ENCODE data around the gene KCNQ1. TPM values are rescaled to one million over a fixed set of nuclear protein-coding genes. Genes with fewer than 3 reads are reported as not detected.

KCNQ1 gene
- total RNA-seq, 1 experiment from 2014 or later, result 10.7 TPM

DNA sequence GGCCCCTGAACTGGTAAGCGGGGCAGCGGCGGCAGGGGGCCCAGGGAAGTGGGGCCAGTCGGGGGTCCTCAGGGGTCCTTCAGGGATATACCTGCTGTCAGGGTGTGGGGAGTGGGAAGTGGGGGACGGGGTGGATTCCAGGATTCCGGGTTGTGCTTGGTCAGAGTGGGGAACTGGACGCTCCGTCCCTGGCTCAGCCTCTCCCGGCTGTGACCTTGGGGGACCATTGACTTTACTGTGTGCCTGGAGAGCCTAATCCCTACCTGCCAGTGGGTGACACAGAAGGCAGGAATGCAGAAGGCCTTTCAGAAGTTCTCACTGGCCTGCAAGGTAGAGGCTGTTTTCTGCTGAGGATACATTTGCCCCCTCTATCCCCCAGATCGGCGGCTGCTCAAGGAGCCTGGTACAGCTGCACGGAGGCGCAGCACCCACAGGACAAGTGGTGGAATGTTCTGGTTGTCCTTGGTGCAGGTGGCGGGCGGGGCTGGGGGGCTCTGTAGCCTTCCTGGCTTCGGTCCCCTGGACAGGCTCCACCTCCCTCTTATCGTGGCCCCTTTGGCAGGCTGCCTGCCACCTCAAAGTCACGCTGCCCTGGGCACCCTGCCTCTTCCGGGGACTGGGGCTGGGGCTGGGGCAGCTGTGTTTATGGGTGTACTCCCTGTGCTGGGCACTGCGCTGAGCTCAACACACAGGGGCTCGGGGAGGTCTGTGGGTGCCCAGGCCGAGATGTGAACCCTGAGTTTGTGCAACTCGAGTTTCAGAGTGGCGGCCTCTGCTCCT, 18.4 kb downstream of the KCNQ1 start:
- H3K36me3 ChIP-seq (ENCODE audit: control insufficient read depth in 1 of 2, insufficient read depth in 2 of 2, low read length in 2 of 2), result no peaks in the 10 kb centered on the region
- H3K27me3 ChIP-seq (ENCODE audit: insufficient read depth, low read length), result no peaks in the 10 kb centered on the region
- H3K27ac ChIP-seq (ENCODE audit: low read depth, low read length), result peak overlapping the region; percentile 41
- H3K9me3 ChIP-seq (ENCODE audit: control insufficient read depth in 1 of 2, insufficient read depth in 1 of 2, low read depth in 1 of 2, low read length in 2 of 2), result no peaks in the 10 kb centered on the region
- intact Hi-C loops (cut with micrococcal nuclease), result no loop called here
- no peak overlapping the region for H2AFZ ChIP-seq (ENCODE audit: low read depth, low read length, poor library complexity, severe bottlenecking)
- RAD21 ChIA-PET (ENCODE audit: low non-redundant PET in 1 of 2, low total read pairs in 2 of 2, uncharacterized antibody in 2 of 2, unreplicated experiment in 2 of 2), result no interaction called here
- no peaks in the 10 kb centered on the region for H3K9me2 ChIP-seq (ENCODE audit: insufficient read depth)
- peaks cover 18 to 27% of the 10 kb centered on the region in 2 experiments for H3K4me1 ChIP-seq (ENCODE audit: control insufficient read depth in 1 of 2, insufficient read depth in 2 of 2, low read length in 2 of 2)
- peak overlapping the region in 1 of 2 experiments; percentile 48; a peak in 2 of 4 replicates for H3K4me3 ChIP-seq (replicated peaks in 1 of 2; ENCODE audit: low read depth in 1 of 2, low read length in 2 of 2)
- CTCF ChIA-PET, result no interaction called here
- H3K9ac ChIP-seq (ENCODE audit: low read length), result peak overlapping the region; percentile 38
- TF ChIP-seq JUND (IDR thresholded peaks at IDR 0.05) (peak; percentile 55), SP1 (IDR thresholded peaks at IDR 0.05; ENCODE audit: low read depth) (peak; percentile 46; the same call in 1 of the 2 replicates), FOSL1 (IDR thresholded peaks at IDR 0.05; ENCODE audit: low read depth) (peak; percentile 64), TCF7L2 (IDR thresholded peaks at IDR 0.05; ENCODE audit: borderline replicate concordance, extremely low read depth, insufficient read depth, insufficient read length) (peak; percentile 96), ZNF274 (IDR thresholded peaks at IDR 0.05; ENCODE audit: low read depth, low read length) (no peak)
- no peaks in the 10 kb centered on the region for H3K79me2 ChIP-seq (ENCODE audit: insufficient read depth, low read length)
- peak; percentile 45 for DNase-seq (ENCODE audit: low read depth, low spot score)
- H3K4me2 ChIP-seq (ENCODE audit: low read length), result peak overlapping the region; percentile 78
- POLR2A ChIA-PET, result no interaction called here
- no TSS peak for BruUV-seq (replicated peaks)
- peak; percentile 88 for ATAC-seq
- no peaks in the 10 kb centered on the region for H4K20me1 ChIP-seq (ENCODE audit: insufficient read depth)

DNA sequence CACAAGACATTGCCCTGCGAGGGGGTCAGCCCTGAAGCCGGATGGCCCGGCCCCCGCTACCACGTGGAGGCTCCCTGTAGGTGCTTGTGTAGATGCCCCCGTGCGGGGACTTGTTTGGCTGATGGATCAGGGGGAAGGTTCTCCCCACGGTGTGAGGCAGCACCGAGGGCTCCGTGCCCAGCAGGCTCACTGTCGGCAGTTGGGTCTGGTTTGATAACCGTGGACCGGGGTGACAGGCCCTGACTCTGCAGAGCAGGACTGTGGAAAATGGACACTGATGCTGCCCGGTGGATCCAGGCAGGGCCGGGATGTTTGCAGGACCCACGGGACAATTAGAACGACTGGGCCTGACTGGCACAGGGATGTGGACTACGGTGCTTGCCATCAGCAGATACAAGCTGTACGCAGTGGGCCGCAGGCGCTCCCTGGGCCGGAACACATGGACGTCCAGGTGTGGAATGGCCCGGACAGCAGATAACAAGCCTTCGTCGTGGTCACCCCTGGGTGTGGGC, 19.0 kb downstream of the KCNQ1 start:
- TF ChIP-seq JUND (IDR thresholded peaks at IDR 0.05) (no peak), ZBTB33 (IDR thresholded peaks at IDR 0.05; ENCODE audit: extremely low read depth, insufficient replicate concordance, low read length) (no peak), CTCF (IDR thresholded peaks at IDR 0.05 in 2 of 3, conservative IDR thresholded peaks at IDR 0.05 in 1 of 3; ENCODE audit: borderline replicate concordance in 1 of 3, insufficient read depth in 1 of 3, low read depth in 2 of 3, low read length in 2 of 3) (no peak), POLR2AphosphoS5 (IDR thresholded peaks at IDR 0.05; ENCODE audit: low read depth, low read length) (no peak), EZH2phosphoT487 (IDR thresholded peaks at IDR 0.05; ENCODE audit: borderline replicate concordance) (no peak), ZFX (IDR thresholded peaks at IDR 0.05) (no peak)
- peak overlapping the region; percentile 78 for H3K4me2 ChIP-seq (ENCODE audit: low read length)
- peak overlapping the region in 1 of 2 experiments; percentile 48; a peak in 1 of 4 replicates for H3K4me3 ChIP-seq (replicated peaks in 1 of 2; ENCODE audit: low read depth in 1 of 2, low read length in 2 of 2)
- no peak overlapping the region; the same call in 1 of the 2 replicates for H3K27ac ChIP-seq (ENCODE audit: low read depth, low read length)
- no peak overlapping the region for H2AFZ ChIP-seq (ENCODE audit: low read depth, low read length, poor library complexity, severe bottlenecking)
- no peaks in the 10 kb centered on the region for H3K9me2 ChIP-seq (ENCODE audit: insufficient read depth)
- POLR2A ChIA-PET, result no interaction called here
- no TSS peak for BruUV-seq (replicated peaks)
- CTCF ChIA-PET, result no interaction called here
- DNase-seq (ENCODE audit: low read depth, low spot score), result no peak
- peak overlapping the region; percentile 38 for H3K9ac ChIP-seq (ENCODE audit: low read length)
- H3K27me3 ChIP-seq (ENCODE audit: insufficient read depth, low read length), result no peaks in the 10 kb centered on the region
- no peaks in the 10 kb centered on the region for H3K36me3 ChIP-seq (ENCODE audit: control insufficient read depth in 1 of 2, insufficient read depth in 2 of 2, low read length in 2 of 2)
- H3K79me2 ChIP-seq (ENCODE audit: insufficient read depth, low read length), result no peaks in the 10 kb centered on the region
- RAD21 ChIA-PET (ENCODE audit: low non-redundant PET in 1 of 2, low total read pairs in 2 of 2, uncharacterized antibody in 2 of 2, unreplicated experiment in 2 of 2), result interaction anchor here in 1 of 2 experiments (0.6 kb wide), 1 partner anchor 424 kb away, joined by 5 read pairs; no protein-coding TSS in a partner anchor
- no peaks in the 10 kb centered on the region for H4K20me1 ChIP-seq (ENCODE audit: insufficient read depth)
- peak; percentile 31; the same call in 1 of the 2 replicates for ATAC-seq
- H3K4me1 ChIP-seq (ENCODE audit: control insufficient read depth in 1 of 2, insufficient read depth in 2 of 2, low read length in 2 of 2), result peaks cover 18 to 27% of the 10 kb centered on the region in 2 experiments
- intact Hi-C loops (cut with micrococcal nuclease), result no loop called here
- H3K9me3 ChIP-seq (ENCODE audit: control insufficient read depth in 1 of 2, insufficient read depth in 1 of 2, low read depth in 1 of 2, low read length in 2 of 2), result no peaks in the 10 kb centered on the region
